CD4-positive, CD25-positive, alpha-beta regulatory T cell (primary cell): ENCODE data around the gene EMC9. TPM values are rescaled to one million over a fixed set of nuclear protein-coding genes. Genes with fewer than 3 reads are reported as not detected.
A peak's percentile ranks its signal among the peaks of the same experiment; 100 is the strongest.

ENCODE experiments used
- ATAC-seq, 2 donors: fragments of 150-1000 bp; cut with Tn5 transposase; one replicate each; pipeline ENCODE4 v1.10.0; 2021; ENCODE audit warnings: low read depth in 2 of 2, moderate number of reproducible peaks in 2 of 2, moderate library complexity in 1 of 2
- DNase-seq, 3 donors: peaks; one replicate each; pipeline versions ENCODE4 v3.0.0 to v3.0.0-alpha.2; 2012 to 2022; ENCODE audit warnings: mixed read lengths in 1 of 3
- H3K27ac ChIP-seq: one replicate; pipeline ENCODE4 v1.7.0; 2013; ENCODE audit warnings: mild to moderate bottlenecking, low read length; ENCODE audit not compliant: insufficient read depth, poor library complexity, severe bottlenecking
- H3K27me3 ChIP-seq: one replicate; pipeline ENCODE4 v1.7.0; 2013; ENCODE audit warnings: low read length; ENCODE audit not compliant: control insufficient read depth, insufficient read depth
- H3K36me3 ChIP-seq: one replicate; pipeline ENCODE4 v1.7.0; 2013; ENCODE audit warnings: mild to moderate bottlenecking, low read length, moderate library complexity; ENCODE audit not compliant: control insufficient read depth, insufficient read depth
- H3K4me1 ChIP-seq: 2 replicates; pipeline ENCODE4 v1.7.0; 2013; ENCODE audit warnings: mild to moderate bottlenecking, low read length; ENCODE audit not compliant: insufficient read depth, control insufficient read depth, poor library complexity, severe bottlenecking
- H3K4me3 ChIP-seq: one replicate; pipeline ENCODE4 v1.7.0; 2013; ENCODE audit warnings: low read depth, mild to moderate bottlenecking, low read length, moderate library complexity
- H3K9me3 ChIP-seq, 2 experiments: 1 replicate in 1 of 2; 2 replicates in 1 of 2; pipeline ENCODE4 v1.7.0; 2013; ENCODE audit warnings: low read length in 2 of 2, mild to moderate bottlenecking in 1 of 2, moderate library complexity in 1 of 2; ENCODE audit not compliant: control insufficient read depth in 2 of 2
- H3K27ac Mint-ChIP-seq, 3 donors: one replicate each; pipeline ENCODE4 v1.8.0; 2020 to 2022; ENCODE audit warnings: mild to moderate bottlenecking in 3 of 3, mixed read lengths in 3 of 3, moderate library complexity in 2 of 3
- H3K27me3 Mint-ChIP-seq: one replicate; pipeline ENCODE4 v1.8.0; 2022; ENCODE audit warnings: mild to moderate bottlenecking, mixed read lengths
- H3K36me3 Mint-ChIP-seq: one replicate; pipeline ENCODE4 v1.8.0; 2020; ENCODE audit warnings: mixed read lengths
- H3K4me1 Mint-ChIP-seq, 4 donors: one replicate each; pipeline ENCODE4 v1.8.0; 2020 to 2022; ENCODE audit warnings: mixed read lengths in 4 of 4, mild to moderate bottlenecking in 1 of 4
- H3K4me3 Mint-ChIP-seq, 4 donors: one replicate each; pipeline ENCODE4 v1.8.0; 2020 to 2022; ENCODE audit warnings: mild to moderate bottlenecking in 4 of 4, mixed read lengths in 4 of 4, moderate library complexity in 3 of 4
- H3K9me3 Mint-ChIP-seq, 7 donors: one replicate each; pipeline ENCODE4 v1.8.0; 2020 to 2022; ENCODE audit warnings: mixed read lengths in 7 of 7, mild to moderate bottlenecking in 3 of 7, moderate library complexity in 2 of 7
- polyA plus RNA-seq, 4 donors: library from polyadenylated mRNA; unstranded; fragments of 300-500 nt; fragmentation: Illumina TruSeq; gene quantifications; one replicate each; pipeline ENCODE4 v1.2.3, GENCODE V29; 2021
- total RNA-seq: library from RNA; stranded (reverse); gene quantifications from one replicate; pipeline ENCODE4 v1.2.3, GENCODE V29; 2022

The EMC9 gene
- total and polyA plus RNA-seq, 5 donors from 2014 or later: 10.7 to 22.5 (median 11.7) TPM

DNA sequence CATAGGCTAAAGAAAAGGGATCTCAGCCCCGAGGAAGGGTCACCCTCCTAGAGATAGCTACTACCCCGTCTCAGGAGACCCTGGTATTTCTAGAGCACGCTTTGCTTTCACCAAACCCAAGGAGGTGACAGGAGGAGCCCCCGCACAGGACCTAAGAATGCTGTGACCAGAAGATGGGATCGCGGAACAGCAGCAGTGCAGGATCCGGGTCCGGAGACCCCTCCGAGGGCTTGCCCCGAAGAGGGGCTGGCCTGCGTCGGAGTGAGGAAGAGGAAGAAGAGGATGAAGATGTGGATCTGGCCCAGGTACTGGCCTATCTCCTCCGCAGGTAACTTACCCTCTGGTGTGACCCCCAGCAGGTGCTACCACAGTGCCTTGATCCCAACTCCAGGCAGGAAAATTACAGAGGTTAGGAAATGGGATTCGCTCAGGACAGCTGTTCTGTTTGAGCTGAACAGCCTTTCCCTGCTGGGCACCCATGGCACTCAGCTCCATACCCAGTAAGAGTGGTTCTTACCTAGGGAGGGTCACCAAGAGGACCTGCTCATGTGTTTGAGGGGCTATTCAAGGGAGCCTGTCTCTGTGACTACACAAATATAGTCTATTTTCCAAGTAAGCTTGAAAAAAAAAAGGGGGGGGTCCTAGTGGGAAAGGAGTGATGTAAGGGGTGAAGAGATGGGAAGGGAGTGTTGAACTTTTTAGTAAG lies 25.8 kb downstream of the EMC9 start:
- ATAC-seq (no peak), DNase-seq (no peak)
- Histone ChIP-seq H3K27ac (peak overlapping the region; percentile 100), H3K36me3 (peaks cover 37% of the 10 kb centered on the region), H3K4me3 (peak overlapping the region; percentile 96), H3K4me1 (peaks cover 31% of the 10 kb centered on the region), H3K9me3 (no peaks in the 10 kb centered on the region), H3K27me3 (no peaks in the 10 kb centered on the region)
- Mint-ChIP-seq H3K27me3 (no peaks in the 10 kb centered on the region), H3K36me3 (peaks cover 27% of the 10 kb centered on the region), H3K9me3 (no peaks in the 10 kb centered on the region), H3K27ac (peak overlapping the region; percentile 98 to 100 (median 100)), H3K4me3 (peak overlapping the region; percentile 92 to 97 (median 94)), H3K4me1 (peaks cover 6 to 47% (median 23%) of the 10 kb centered on the region in 4 donors)

DNA sequence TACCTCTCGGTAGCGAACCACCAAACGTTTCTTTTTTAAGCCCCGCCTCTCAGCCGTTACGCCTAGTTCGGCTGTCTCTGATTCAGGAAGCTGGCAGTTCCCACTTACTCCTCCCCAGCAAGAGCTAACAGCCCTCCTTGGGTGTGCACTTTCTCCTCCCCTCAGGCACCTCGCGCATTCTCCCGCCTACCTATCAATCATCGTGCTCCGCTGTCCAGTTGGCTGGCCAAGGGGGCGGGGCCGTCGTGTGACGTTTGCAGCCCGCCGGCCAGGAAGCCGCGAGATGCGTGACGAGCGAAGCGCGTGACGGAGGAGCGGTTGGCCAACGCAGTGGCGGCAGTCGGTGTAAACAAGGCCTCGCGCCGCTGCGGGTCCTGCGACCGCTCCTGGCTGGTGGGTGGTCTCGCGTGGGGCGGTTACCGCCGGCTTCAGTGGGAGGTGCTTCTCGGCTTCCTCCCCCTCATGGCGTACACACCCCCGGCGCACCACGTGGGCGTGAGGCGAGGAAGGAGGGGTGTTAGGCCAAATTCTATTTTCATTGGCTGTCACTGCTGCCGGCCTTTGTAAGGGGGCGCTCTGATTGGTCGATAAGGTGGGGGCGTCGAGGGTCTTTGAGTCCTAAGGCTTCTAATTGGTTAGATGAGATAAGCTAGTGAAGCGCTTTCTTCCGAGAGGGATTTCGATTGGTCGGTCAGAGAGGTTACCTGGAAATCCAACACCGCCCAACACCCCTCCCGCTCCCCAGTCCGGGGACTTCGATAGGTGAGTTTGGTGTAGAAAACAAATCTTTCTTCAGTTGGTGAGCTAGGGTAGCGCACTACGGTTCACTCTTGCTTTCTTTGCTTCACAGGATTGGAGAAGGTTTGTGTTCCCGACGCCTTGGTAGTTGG lies 26.6 kb downstream of the EMC9 start, which contains the start of the genes DCAF11 and NRL:
Gene DCAF11, plus strand, starts transcription at position 246 of the 890 bp plus-strand sequence. CDS start 818 bp downstream, outside the sequence.
Gene NRL, minus strand, starts transcription at position 418 of the 890 bp plus-strand sequence. CDS start 32,101 bp downstream, outside the sequence.
- Histone ChIP-seq H3K9me3 (no peaks in the 10 kb centered on the region), H3K27me3 (no peaks in the 10 kb centered on the region), H3K4me3 (peak within 1 kb of the TSS; percentile 96), H3K36me3 (peaks cover 31% of the 10 kb centered on the region), H3K4me1 (peaks cover 31% of the 10 kb centered on the region), H3K27ac (peak within 1 kb of the TSS; percentile 100)
- no peaks in the 10 kb centered on the region for H3K9me3 Mint-ChIP-seq
- H3K27me3 Mint-ChIP-seq: no peaks in the 10 kb centered on the region
- H3K4me1 Mint-ChIP-seq: peaks cover 6 to 47% (median 23%) of the 10 kb centered on the region in 4 donors
- peak; percentile 85 to 86 for ATAC-seq
- H3K27ac Mint-ChIP-seq: peak within 1 kb of the TSS; percentile 98 to 100 (median 100)
- peak within 1 kb of the TSS; percentile 92 to 97 (median 94) for H3K4me3 Mint-ChIP-seq
- peaks cover 27% of the 10 kb centered on the region for H3K36me3 Mint-ChIP-seq
- DNase-seq: peak; percentile 97 to 100 (median 100)

DNA sequence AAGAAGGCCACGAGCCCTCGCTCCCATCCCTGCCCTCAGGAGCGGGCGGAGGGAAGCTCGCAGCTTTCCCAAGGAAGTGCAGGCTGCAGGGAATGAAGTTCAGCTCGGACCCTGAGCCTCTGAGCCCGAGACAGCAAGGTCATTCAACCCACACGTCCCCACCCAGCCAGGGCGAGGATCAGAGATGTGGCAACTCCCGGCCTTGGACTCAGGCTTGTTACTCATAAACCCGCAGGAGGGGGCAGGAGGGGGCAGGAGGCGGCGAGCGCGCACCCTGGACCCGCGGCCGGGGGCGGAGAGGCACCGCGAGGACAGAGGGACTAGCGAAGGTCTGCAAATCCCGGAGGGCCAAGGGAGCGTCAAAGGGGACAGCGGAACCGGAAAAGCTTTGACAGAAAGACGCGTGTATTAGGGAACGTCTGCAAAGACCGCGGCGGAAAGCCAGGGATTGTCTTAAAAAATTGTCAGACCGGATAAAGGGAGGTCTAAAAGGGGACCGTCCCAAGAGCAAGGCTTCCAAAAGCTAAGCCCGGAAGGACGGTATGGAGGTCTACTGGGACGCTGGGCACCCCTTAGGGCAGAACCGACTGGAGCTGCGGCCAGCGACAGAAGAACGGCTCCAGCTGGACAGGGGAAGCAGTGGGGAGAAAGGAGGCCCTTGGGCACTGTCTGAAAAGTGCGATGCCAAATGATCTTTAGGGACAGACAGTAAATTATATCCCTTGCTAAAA lies 27.4 kb downstream of the EMC9 start:
- Mint-ChIP-seq H3K27me3 (no peaks in the 10 kb centered on the region), H3K36me3 (peaks cover 22% of the 10 kb centered on the region), H3K27ac (peak overlapping the region; percentile 98 to 100 (median 100)), H3K4me3 (peak overlapping the region; percentile 92 to 97 (median 94)), H3K4me1 (peaks cover 8 to 47% (median 26%) of the 10 kb centered on the region in 4 donors), H3K9me3 (peaks cover 0 to under 1% (median 0%) of the 10 kb centered on the region in 7 donors)
- peaks cover 23% of the 10 kb centered on the region for H3K36me3 ChIP-seq
- peaks cover 35% of the 10 kb centered on the region for H3K4me1 ChIP-seq
- DNase-seq: peak; percentile 72 to 92 (median 88)
- peak overlapping the region; percentile 92 for H3K4me3 ChIP-seq
- ATAC-seq: peak; percentile 17
- H3K27me3 ChIP-seq: no peaks in the 10 kb centered on the region
- H3K27ac ChIP-seq: peak overlapping the region; percentile 100
- H3K9me3 ChIP-seq: no peaks in the 10 kb centered on the region

DNA sequence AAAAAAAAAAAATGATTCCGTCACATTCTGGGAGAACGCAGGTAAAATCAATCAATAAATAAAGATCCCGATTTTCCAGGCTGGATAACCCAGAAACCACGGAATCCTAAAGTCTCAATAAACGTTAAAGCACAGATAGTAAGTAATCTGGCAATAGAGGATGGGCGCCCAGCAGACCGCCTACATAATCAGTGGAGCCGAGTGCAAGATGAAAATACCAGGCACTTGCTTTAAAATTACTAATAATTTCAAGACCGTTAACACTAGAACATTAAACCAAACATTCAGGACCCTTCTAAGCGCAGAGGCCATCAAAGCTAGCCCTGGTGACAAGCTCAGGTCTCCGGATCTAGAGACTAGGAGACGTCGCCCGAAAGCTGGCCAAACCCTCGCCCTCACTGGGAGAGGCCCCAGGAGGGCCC lies 28.0 kb downstream of the EMC9 start:
- H3K27ac Mint-ChIP-seq: peak overlapping the region; percentile 98 to 100 (median 100)
- peaks cover 17% of the 10 kb centered on the region for H3K36me3 Mint-ChIP-seq
- H3K4me3 Mint-ChIP-seq: peak overlapping the region; percentile 92 to 97 (median 94)
- H3K36me3 ChIP-seq: peaks cover 17% of the 10 kb centered on the region
- peaks cover 12 to 49% (median 29%) of the 10 kb centered on the region in 4 donors for H3K4me1 Mint-ChIP-seq
- peak overlapping the region; percentile 92 for H3K4me3 ChIP-seq
- H3K27me3 ChIP-seq: no peaks in the 10 kb centered on the region
- DNase-seq: no peak
- H3K27me3 Mint-ChIP-seq: no peaks in the 10 kb centered on the region
- peak overlapping the region; percentile 100 for H3K27ac ChIP-seq
- peaks cover 41% of the 10 kb centered on the region for H3K4me1 ChIP-seq
- no peaks in the 10 kb centered on the region for H3K9me3 ChIP-seq
- no peak for ATAC-seq
- peaks cover 0 to 1% (median 0%) of the 10 kb centered on the region in 7 donors for H3K9me3 Mint-ChIP-seq

DNA sequence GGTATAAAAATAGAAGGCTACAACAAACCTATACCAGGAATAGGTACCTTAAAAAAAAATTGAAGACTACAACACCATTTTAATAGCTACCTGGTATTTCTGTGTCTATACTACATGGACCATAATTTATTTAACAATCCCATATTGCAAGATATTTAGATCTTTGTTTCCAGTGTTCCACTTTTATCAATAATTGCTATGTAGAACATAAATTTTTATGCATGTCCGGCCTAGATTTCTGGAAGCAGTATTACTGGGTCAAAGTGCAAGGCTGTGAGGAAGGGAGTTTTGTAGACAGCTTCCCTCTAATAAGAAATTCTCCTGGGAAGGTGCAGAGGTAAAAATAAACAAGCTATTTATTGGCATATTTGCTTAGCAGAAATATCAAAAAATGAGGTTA lies 30.9 kb downstream of the EMC9 start:
- H3K9me3 Mint-ChIP-seq: peaks cover 0 to 1% (median 0%) of the 10 kb centered on the region in 7 donors
- H3K36me3 Mint-ChIP-seq: no peaks in the 10 kb centered on the region
- DNase-seq: no peak
- H3K4me1 ChIP-seq: peaks cover 21% of the 10 kb centered on the region
- no peaks in the 10 kb centered on the region for H3K36me3 ChIP-seq
- peaks cover 9 to 28% (median 18%) of the 10 kb centered on the region in 4 donors for H3K4me1 Mint-ChIP-seq
- H3K27me3 ChIP-seq: no peaks in the 10 kb centered on the region
- peak overlapping the region in 1 of 4 donors; percentile 39 for H3K4me3 Mint-ChIP-seq
- no peak overlapping the region for H3K27ac ChIP-seq
- no peaks in the 10 kb centered on the region for H3K27me3 Mint-ChIP-seq
- ATAC-seq: no peak
- H3K9me3 ChIP-seq: no peaks in the 10 kb centered on the region
- H3K4me3 ChIP-seq: no peak overlapping the region
- H3K27ac Mint-ChIP-seq: peak overlapping the region in 1 of 3 donors; percentile 60

DNA sequence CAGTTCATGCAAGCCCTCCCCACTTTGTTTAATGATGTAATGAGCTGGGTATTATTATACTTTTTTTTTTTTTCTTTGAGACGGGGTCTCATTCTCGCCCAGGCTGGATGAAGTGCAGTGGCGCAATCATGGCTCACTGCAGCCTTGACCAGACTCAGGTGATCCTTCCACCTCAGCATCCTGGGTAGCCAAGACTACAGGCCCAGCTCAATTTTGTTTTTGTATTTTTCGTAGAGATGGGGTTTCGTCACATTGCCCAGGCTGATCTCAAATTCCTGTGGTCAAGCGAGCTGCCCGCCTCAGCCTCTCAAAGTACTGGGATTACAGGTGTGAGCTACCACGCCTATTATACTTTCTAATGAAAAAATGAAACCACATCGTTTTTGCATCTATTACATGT lies 31.3 kb downstream of the EMC9 start:
- H3K36me3 Mint-ChIP-seq: peaks cover 2% of the 10 kb centered on the region
- H3K9me3 Mint-ChIP-seq: peaks cover 0 to 1% (median 0%) of the 10 kb centered on the region in 7 donors
- H3K27me3 Mint-ChIP-seq: no peaks in the 10 kb centered on the region
- Histone ChIP-seq H3K9me3 (no peaks in the 10 kb centered on the region), H3K4me3 (no peak overlapping the region), H3K27me3 (no peaks in the 10 kb centered on the region), H3K36me3 (no peaks in the 10 kb centered on the region), H3K27ac (no peak overlapping the region), H3K4me1 (peaks cover 17% of the 10 kb centered on the region)
- H3K4me1 Mint-ChIP-seq: peaks cover 6 to 23% (median 16%) of the 10 kb centered on the region in 4 donors
- no peak for DNase-seq
- ATAC-seq: no peak
- H3K27ac Mint-ChIP-seq: no peak overlapping the region
- no peak overlapping the region for H3K4me3 Mint-ChIP-seq
